OCI-LY1 (cell line): Measurements from ENCODE around the gene ZBTB33.

Source experiments
- EZH2 ChIP-seq: fragments of 200-600 bp; sonication (generic), shearing (Covaris generic); IDR thresholded peaks from 2 replicates; pipeline ENCODE4 v1.8.0; 2017; ENCODE audit warnings: borderline replicate concordance, mixed run types, mild to moderate bottlenecking, antibody characterized with exemption, low read length, moderate library complexity, mixed read lengths
- TF ChIP-seq, protein P1 (sequence below): fragments of 200-600 bp; sonication (generic), shearing (Covaris generic); IDR thresholded peaks from 2 replicates; pipeline ENCODE4 v1.5.1; 2017; ENCODE audit warnings: mild to moderate bottlenecking, antibody characterized with exemption, low read length, moderate library complexity, mixed read lengths

GRCh38 chrX:120286733-120287512 is 36.3 kb downstream of the ZBTB33 start:
- TF ChIP-seq, protein P1, sequence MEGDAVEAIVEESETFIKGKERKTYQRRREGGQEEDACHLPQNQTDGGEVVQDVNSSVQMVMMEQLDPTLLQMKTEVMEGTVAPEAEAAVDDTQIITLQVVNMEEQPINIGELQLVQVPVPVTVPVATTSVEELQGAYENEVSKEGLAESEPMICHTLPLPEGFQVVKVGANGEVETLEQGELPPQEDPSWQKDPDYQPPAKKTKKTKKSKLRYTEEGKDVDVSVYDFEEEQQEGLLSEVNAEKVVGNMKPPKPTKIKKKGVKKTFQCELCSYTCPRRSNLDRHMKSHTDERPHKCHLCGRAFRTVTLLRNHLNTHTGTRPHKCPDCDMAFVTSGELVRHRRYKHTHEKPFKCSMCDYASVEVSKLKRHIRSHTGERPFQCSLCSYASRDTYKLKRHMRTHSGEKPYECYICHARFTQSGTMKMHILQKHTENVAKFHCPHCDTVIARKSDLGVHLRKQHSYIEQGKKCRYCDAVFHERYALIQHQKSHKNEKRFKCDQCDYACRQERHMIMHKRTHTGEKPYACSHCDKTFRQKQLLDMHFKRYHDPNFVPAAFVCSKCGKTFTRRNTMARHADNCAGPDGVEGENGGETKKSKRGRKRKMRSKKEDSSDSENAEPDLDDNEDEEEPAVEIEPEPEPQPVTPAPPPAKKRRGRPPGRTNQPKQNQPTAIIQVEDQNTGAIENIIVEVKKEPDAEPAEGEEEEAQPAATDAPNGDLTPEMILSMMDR = no peak
- TF ChIP-seq EZH2 = no peak
